GM19395 (cell line): ENCODE results near the gene GRAP2.

Experiments used
- ATAC-seq: cut with Tn5 transposase; IDR thresholded peaks from one replicate; pipeline ENCODE4 v1.9.1; 2021; ENCODE audit warnings: mild to moderate bottlenecking, moderate library complexity; ENCODE audit not compliant: unreplicated experiment

Gene GRAP2

DNA sequence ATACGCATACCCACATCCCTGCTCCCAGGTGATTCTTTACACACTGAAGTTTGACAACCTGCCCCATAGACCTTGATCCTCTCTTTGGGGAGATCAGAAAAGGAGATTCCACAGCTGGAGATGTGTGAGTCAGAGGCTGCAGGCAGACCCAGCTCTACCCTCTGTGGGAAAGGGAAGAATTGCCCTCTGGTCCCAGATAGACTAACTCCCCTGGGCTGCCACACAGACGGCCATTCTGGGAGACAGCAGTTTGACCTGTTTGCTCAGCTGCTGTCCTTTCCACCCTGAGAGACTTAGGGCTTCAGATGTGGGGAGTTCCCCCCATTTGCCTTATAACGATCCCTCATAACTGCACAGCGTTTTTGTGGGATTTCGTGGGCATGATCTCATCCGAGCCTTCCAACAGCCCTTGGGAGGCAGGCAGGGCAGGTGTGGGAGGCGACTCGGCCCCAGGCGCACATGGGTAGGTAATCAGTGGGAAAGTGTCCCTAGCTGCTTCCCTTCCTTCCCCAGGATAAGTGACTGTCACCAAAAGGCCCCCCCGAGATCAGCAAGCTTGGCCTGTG, 107.9 kb downstream of the GRAP2 start:
- ATAC-seq: no peak

DNA sequence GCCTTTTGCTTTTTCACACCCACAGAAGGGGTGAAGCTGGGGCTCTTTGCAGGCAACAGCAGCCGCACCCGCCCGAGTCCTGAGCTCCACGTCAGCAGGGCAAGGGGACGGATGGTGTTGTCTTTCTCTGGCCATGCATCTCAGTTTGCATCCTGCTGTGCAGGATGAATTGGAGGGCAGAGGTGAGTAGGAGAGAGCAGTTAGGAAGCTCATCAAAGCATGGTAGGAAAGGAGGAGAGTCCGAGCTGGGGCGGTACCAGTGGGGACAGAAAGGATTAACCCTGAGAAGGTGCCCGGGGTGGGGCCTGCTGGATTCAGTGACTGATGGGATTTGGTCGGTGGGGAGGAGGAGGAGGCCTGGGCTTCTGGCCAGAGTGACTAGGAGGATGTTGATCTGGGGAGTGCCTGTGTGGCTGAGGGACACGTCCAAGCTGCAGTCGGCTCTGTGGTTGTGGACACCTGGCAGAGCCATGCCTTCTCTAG, 108.4 kb downstream of the GRAP2 start:
- no peak for ATAC-seq

DNA sequence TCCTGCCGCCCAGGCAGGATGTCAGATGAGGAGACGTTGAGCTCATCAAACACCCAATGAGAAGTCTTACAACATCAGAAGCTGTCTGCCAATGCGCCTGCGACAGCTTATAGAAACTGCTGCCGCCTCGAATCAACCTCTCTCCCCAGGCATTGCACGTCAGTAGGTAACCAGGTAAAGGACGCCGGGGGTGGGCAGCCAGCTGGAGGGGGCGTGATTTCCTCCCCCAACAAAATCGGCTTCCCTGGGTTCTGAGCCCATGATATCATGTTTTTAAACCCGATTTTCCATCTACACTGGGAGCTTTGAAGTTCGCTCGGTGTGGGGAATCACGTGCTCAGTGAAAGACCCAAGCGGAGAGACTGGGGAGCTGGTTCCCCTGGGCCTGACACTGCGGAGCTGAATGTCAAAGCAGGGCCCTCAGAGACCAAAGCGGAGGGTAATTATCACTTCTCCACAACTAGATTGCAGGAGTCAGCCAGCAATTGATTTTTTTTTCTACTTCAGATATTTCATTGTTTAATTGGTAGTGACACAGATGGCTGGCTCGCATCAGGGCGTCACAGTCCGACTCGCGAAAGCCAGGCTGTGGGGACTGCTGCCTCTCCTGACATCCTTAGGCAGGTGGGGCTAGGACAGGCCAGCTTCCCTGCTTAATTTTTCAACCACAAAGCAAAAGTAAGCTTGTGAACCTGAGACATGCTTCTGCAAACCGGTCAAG, 109.2 kb downstream of the GRAP2 start:
- no peak for ATAC-seq

DNA sequence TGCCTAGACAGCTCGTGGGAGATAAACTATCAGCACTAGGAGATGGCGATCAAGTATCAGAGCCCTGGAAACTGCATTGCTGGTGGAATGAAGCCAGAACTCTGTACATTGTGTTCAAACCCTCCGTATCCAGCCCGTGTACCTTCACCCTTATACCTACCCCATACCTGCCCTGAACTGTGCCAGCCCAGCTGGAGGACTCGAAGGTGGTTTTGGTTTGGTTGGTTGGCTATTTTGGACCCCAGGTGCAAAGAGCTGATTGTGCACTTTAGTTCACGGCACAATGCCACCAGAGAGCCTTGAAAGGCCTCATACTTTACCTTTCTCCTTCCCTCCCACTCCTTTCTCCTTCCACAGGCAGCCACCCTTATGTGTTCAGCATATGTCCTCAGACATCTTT, 109.9 kb downstream of the GRAP2 start:
- no peak for ATAC-seq

DNA sequence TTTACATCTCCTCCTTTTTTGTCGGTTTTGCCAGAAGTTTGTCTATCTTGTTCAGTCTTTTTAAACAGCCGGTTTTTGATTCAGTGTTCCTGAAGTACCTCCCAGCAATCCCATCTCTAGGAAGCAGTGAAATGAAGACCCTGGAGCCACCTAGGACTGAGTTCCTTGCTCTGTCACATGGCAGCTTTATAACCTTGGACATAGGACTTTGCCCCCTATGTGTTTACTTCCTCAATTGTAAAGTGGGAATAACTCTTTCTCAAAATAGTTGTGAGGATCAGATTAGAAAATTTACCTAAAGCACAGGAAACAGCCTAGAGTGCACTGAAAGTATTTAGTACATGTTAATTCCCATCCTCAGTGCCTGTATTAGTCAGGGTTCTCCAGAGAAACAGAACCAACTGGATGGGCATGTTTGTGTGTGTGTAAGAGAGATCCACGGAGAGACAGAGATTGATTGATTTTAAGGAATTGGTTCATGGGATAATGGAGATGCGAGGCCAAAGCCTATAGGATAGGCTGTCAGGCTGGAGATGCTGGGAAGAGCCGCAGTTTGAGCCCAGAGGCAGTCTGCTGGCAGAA, 113.9 kb downstream of the GRAP2 start:
- ATAC-seq: no peak

DNA sequence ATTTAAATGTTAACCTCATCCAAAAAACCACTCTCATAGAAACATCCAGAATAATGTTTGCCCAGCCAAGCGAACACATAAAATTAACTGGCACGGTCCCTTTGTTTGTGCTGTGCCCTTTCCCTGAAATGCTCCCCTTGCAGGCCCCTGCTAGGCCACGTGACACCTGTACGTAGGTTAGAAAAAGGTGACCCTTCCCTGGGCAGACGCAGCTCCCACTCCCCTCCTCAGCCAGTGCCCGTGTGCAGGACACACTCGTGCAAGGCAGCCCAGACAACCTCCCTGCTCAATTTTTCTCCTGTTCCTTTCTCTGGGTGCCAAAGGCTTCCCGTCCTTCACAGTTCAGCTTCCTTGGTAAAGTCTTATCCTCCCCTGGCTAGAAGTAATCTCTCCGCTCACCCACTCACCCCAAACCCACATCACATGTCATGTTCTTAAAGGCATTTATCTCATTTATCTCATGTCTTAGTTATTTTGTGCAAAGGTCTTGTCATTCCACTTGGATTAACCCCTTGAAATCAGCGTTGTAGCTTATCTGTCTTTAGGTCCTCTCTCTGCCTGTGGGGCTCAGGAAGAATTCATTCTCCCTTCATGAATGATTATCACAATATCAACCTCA, 114.6 kb downstream of the GRAP2 start:
- ATAC-seq: no peak

DNA sequence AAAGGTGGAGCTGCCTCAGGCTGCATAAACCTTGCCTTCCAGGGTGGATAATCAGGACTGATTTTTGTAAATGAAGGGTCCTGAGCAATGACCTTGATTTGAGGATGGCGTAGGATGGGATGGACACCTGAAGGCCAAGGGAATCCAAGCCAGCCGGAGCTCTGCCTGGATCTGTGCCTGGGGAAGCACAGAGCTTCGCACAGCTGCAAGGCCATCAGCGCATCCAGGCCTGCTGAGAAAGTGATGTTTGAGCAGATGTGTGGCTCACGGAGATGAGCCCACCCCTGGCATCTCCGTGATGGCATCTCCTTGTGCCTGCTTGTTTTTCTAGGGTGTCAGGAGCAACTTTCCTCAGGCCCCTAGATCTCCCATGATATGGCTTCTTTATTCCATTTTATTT, 117.2 kb downstream of the GRAP2 start:
- ATAC-seq: no peak

DNA sequence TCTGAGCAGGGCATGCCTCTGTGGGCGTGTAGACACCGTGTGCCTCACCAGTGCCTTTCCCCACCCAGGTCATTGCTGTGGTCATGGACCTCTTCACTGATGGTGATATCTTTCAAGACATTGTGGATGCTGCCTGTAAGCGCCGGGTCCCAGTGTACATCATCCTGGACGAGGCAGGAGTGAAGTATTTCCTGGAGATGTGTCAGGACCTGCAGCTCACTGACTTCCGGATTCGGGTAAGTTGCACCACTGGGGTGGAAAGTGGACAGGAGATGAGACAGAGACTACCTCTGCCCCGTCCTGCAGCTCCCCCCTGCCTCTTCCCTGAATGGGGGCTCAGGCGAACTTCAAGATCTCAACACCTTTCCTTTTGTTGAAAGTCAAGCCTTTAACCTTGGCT, 118.2 kb downstream of the GRAP2 start:
- no peak for ATAC-seq

GRCh38 chr22:40020956-40021355, 120.1 kb downstream of the GRAP2 start:
- no peak for ATAC-seq

GRCh38 chr22:40021401-40022000, 120.6 kb downstream of the GRAP2 start:
- no peak for ATAC-seq

DNA sequence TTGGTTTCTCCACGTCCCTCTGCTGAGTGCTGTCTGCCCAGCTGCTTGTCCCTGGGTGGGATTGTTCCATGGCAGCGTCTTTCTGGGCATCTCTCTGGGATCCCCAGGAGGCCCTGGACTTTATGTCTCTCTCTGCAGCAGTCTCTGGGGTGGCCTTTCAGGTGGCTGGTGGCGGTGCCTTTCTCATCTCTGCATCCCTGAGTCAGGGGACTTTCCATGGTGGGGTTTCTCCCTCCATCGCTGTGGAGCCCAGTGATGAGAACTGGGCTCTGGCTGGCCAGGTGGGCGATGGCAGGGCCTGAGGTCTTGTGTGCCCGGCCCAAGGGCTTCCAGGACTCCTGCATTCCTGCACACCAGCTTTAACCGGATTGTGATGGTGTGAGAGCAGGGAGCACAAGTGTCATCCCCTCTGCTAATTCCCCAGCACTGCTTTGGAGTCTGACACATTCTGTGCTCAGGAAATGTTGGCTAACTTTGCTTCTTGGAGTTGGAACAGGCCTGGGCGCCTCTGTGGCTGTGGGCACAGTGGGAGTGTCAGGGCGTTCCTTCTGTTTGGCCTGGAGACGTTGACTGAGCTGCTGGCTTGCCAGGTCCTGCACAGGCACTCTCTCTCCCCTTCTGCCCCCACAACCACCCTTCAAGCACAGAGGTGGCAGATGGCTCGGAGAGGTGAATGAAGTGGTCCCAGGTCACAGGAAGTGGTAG, 121.8 kb downstream of the GRAP2 start:
- no peak for ATAC-seq
